Karpas-422 (cell line): ENCODE results near the gene GALNS. TPM values are rescaled to one million over a fixed set of nuclear protein-coding genes. Genes with fewer than 3 reads are reported as not detected.

Experiments used
- DNase-seq: peaks from one replicate; pipeline ENCODE4 v3.0.0-alpha.2; 2015
- H2AFZ ChIP-seq: fragments of 200-600 bp; sonication (generic); 2 replicates; pipeline ENCODE4 v1.6.1; 2014; ENCODE audit warnings: antibody characterized with exemption, low read length, mixed read lengths
- H3K27ac ChIP-seq: fragments of 200-600 bp; sonication (generic); 2 replicates; pipeline ENCODE4 v1.5.1; 2014; ENCODE audit warnings: mild to moderate bottlenecking, low read length, moderate library complexity
- H3K27me3 ChIP-seq: fragments of 200-600 bp; sonication (generic); 2 replicates; pipeline ENCODE4 v1.6.1; 2014; ENCODE audit warnings: low read length, mixed read lengths
- H3K36me3 ChIP-seq: fragments of 200-600 bp; sonication (generic); 2 replicates; pipeline ENCODE4 v1.6.1; 2014; ENCODE audit warnings: low read length, mixed read lengths; ENCODE audit not compliant: insufficient read depth
- H3K4me1 ChIP-seq: fragments of 200-600 bp; sonication (generic); 2 replicates; pipeline ENCODE4 v1.6.1; 2014; ENCODE audit warnings: mild to moderate bottlenecking, low read length, mixed read lengths
- H3K4me2 ChIP-seq: fragments of 200-600 bp; sonication (generic); 2 replicates; pipeline ENCODE4 v1.6.1; 2014; ENCODE audit warnings: low read length, low read depth, mild to moderate bottlenecking; ENCODE audit not compliant: poor library complexity, severe bottlenecking
- H3K4me3 ChIP-seq: fragments of 200-600 bp; sonication (generic); 2 replicates; pipeline ENCODE4 v1.5.1; 2014; ENCODE audit warnings: mild to moderate bottlenecking, antibody characterized with exemption, low read length, mixed read lengths
- H3K79me2 ChIP-seq: fragments of 200-600 bp; sonication (generic); 2 replicates; pipeline ENCODE4 v1.6.1; 2014; ENCODE audit warnings: mild to moderate bottlenecking, low read length, mixed read lengths
- H3K9ac ChIP-seq: fragments of 200-600 bp; sonication (generic); 2 replicates; pipeline ENCODE4 v1.6.0; 2014; ENCODE audit warnings: low read length
- H3K9me2 ChIP-seq: fragments of 200-600 bp; sonication (generic), shearing (Covaris generic); replicated peaks from 2 replicates; pipeline ENCODE4 v1.6.0; 2014; ENCODE audit warnings: mild to moderate bottlenecking, low read length, moderate library complexity; ENCODE audit not compliant: insufficient read depth
- H3K9me3 ChIP-seq: fragments of 300-700, 200-600 bp; sonication (generic); 2 replicates; pipeline ENCODE4 v1.6.1; 2014; ENCODE audit warnings: low read length, mixed read lengths
- H4K20me1 ChIP-seq: fragments of 200-600 bp; sonication (generic); 2 replicates; pipeline ENCODE4 v1.6.1; 2014; ENCODE audit warnings: mild to moderate bottlenecking, antibody characterized with exemption, low read length, low read depth; ENCODE audit not compliant: insufficient read depth
- total RNA-seq: library from RNA; depleted of rRNA; stranded (reverse); fragments of >200 nt; shearing (Covaris generic); gene quantifications from 2 replicates; pipeline ENCODE4 v1.2.3, GENCODE V29; 2014; ENCODE audit warnings: low replicate concordance

The GALNS gene
- total RNA-seq, 1 experiment from 2014 or later: 26.8 TPM

GRCh38 chr16:88866151-88866920 is 9.6 kb upstream of the GALNS start, which contains the start of gene PABPN1L:
TSS of gene PABPN1L (minus strand) at chr16:88866660. CDS start at chr16:88866606, 54 bp downstream.
- H3K4me2 ChIP-seq: no peak within 1 kb of the TSS
- H3K27ac ChIP-seq: no peak within 1 kb of the TSS
- no peak within 1 kb of the TSS for H3K4me3 ChIP-seq
- H3K9me3 ChIP-seq: no peaks in the 10 kb centered on the region
- peak; percentile 45 for DNase-seq
- no peaks in the 10 kb centered on the region for H3K79me2 ChIP-seq
- H2AFZ ChIP-seq: no peak within 1 kb of the TSS
- no peaks in the 10 kb centered on the region; the same call in 1 of the 2 replicates for H3K27me3 ChIP-seq
- no peaks in the 10 kb centered on the region for H3K36me3 ChIP-seq
- peaks cover 9% of the 10 kb centered on the region for H3K4me1 ChIP-seq
- H4K20me1 ChIP-seq: no peaks in the 10 kb centered on the region
- no peak within 1 kb of the TSS for H3K9ac ChIP-seq
- H3K9me2 ChIP-seq: no peaks in the 10 kb centered on the region

- peaks cover 3% of the 10 kb centered on the region for H3K4me1 ChIP-seq
- H3K9me2 ChIP-seq: no peaks in the 10 kb centered on the region
- H3K4me3 ChIP-seq: no peak overlapping the region
- no peaks in the 10 kb centered on the region for H3K79me2 ChIP-seq
- H3K9ac ChIP-seq: no peak overlapping the region
- no peak for DNase-seq
- H2AFZ ChIP-seq: no peak overlapping the region
- H3K9me3 ChIP-seq: no peaks in the 10 kb centered on the region
- H4K20me1 ChIP-seq: no peaks in the 10 kb centered on the region
- no peak overlapping the region for H3K4me2 ChIP-seq
- no peaks in the 10 kb centered on the region for H3K36me3 ChIP-seq
- H3K27me3 ChIP-seq: no peaks in the 10 kb centered on the region; the same call in 1 of the 2 replicates
- H3K27ac ChIP-seq: no peak overlapping the region
Measured at GRCh38 chr16:88865742-88866141, 9.0 kb upstream of the GALNS start.

- Histone ChIP-seq H3K27ac (no peak overlapping the region), H3K9ac (no peak overlapping the region), H3K79me2 (no peaks in the 10 kb centered on the region), H3K9me2 (no peaks in the 10 kb centered on the region), H3K9me3 (no peaks in the 10 kb centered on the region), H3K4me3 (no peak overlapping the region), H3K27me3 (no peaks in the 10 kb centered on the region), H2AFZ (no peak overlapping the region), H4K20me1 (no peaks in the 10 kb centered on the region), H3K36me3 (no peaks in the 10 kb centered on the region), H3K4me2 (no peak overlapping the region), H3K4me1 (no peaks in the 10 kb centered on the region; the same call in none of the 2 replicates)
- no peak for DNase-seq
Measured at GRCh38 chr16:88865310-88865709, 8.6 kb upstream of the GALNS start.

- Histone ChIP-seq H4K20me1 (no peaks in the 10 kb centered on the region), H3K9me3 (no peaks in the 10 kb centered on the region), H3K4me1 (no peaks in the 10 kb centered on the region; the same call in 1 of the 2 replicates), H3K9me2 (no peaks in the 10 kb centered on the region), H3K36me3 (no peaks in the 10 kb centered on the region), H3K9ac (no peak overlapping the region), H3K79me2 (no peaks in the 10 kb centered on the region), H3K27me3 (no peaks in the 10 kb centered on the region), H3K4me3 (no peak overlapping the region), H3K4me2 (no peak overlapping the region), H3K27ac (no peak overlapping the region), H2AFZ (no peak overlapping the region)
- DNase-seq: no peak
Measured at GRCh38 chr16:88864521-88864920, 7.8 kb upstream of the GALNS start.

GRCh38 chr16:88864099-88864498 is 7.4 kb upstream of the GALNS start:
- no peaks in the 10 kb centered on the region for H3K9me2 ChIP-seq
- no peaks in the 10 kb centered on the region for H3K79me2 ChIP-seq
- no peaks in the 10 kb centered on the region for H4K20me1 ChIP-seq
- H3K27ac ChIP-seq: no peak overlapping the region
- no peak overlapping the region for H3K4me3 ChIP-seq
- H3K36me3 ChIP-seq: no peaks in the 10 kb centered on the region
- H3K4me2 ChIP-seq: no peak overlapping the region
- no peak overlapping the region for H3K9ac ChIP-seq
- no peak for DNase-seq
- no peaks in the 10 kb centered on the region; the same call in 1 of the 2 replicates for H3K4me1 ChIP-seq
- H3K27me3 ChIP-seq: no peaks in the 10 kb centered on the region
- H3K9me3 ChIP-seq: no peaks in the 10 kb centered on the region
- no peak overlapping the region for H2AFZ ChIP-seq

GRCh38 chr16:88863426-88863825 is 6.7 kb upstream of the GALNS start:
- H3K4me2 ChIP-seq: no peak overlapping the region
- no peaks in the 10 kb centered on the region for H3K9me3 ChIP-seq
- H3K4me1 ChIP-seq: peaks cover under 1% of the 10 kb centered on the region; the same call in 1 of the 2 replicates
- H3K27ac ChIP-seq: no peak overlapping the region
- no peak overlapping the region for H2AFZ ChIP-seq
- H3K4me3 ChIP-seq: no peak overlapping the region
- no peak for DNase-seq
- H3K27me3 ChIP-seq: no peaks in the 10 kb centered on the region
- no peaks in the 10 kb centered on the region for H3K36me3 ChIP-seq
- no peak overlapping the region for H3K9ac ChIP-seq
- no peaks in the 10 kb centered on the region for H3K9me2 ChIP-seq
- no peaks in the 10 kb centered on the region for H4K20me1 ChIP-seq
- H3K79me2 ChIP-seq: peaks cover 3% of the 10 kb centered on the region

GRCh38 chr16:88862968-88863367 is 6.2 kb upstream of the GALNS start:
- H3K36me3 ChIP-seq: no peaks in the 10 kb centered on the region
- no peak overlapping the region for H3K27ac ChIP-seq
- H3K9me3 ChIP-seq: no peaks in the 10 kb centered on the region
- no peaks in the 10 kb centered on the region for H3K27me3 ChIP-seq
- H3K79me2 ChIP-seq: peaks cover 8% of the 10 kb centered on the region
- no peak overlapping the region for H3K9ac ChIP-seq
- H3K9me2 ChIP-seq: no peaks in the 10 kb centered on the region
- H3K4me1 ChIP-seq: peaks cover 5% of the 10 kb centered on the region
- no peak overlapping the region for H3K4me3 ChIP-seq
- no peaks in the 10 kb centered on the region for H4K20me1 ChIP-seq
- no peak overlapping the region for H3K4me2 ChIP-seq
- no peak for DNase-seq
- no peak overlapping the region for H2AFZ ChIP-seq

- no peak overlapping the region for H2AFZ ChIP-seq
- H3K9me2 ChIP-seq: no peaks in the 10 kb centered on the region
- H3K4me1 ChIP-seq: peaks cover 8% of the 10 kb centered on the region
- no peak overlapping the region for H3K4me2 ChIP-seq
- no peaks in the 10 kb centered on the region for H3K9me3 ChIP-seq
- H3K27ac ChIP-seq: no peak overlapping the region
- DNase-seq: no peak
- H3K4me3 ChIP-seq: no peak overlapping the region
- no peak overlapping the region for H3K9ac ChIP-seq
- H3K36me3 ChIP-seq: no peaks in the 10 kb centered on the region
- H3K79me2 ChIP-seq: peaks cover 17% of the 10 kb centered on the region
- H4K20me1 ChIP-seq: no peaks in the 10 kb centered on the region
- H3K27me3 ChIP-seq: no peaks in the 10 kb centered on the region
Measured at GRCh38 chr16:88861359-88861758, 4.6 kb upstream of the GALNS start.
